Activated CD4-positive, alpha-beta T cell treated with anti-CD3 and anti-CD28 coated beads for 4 hours (primary cell): Measurements from ENCODE around the gene NOVA2.

ENCODE experiments used
- DNase-seq, 2 donors: peaks; one replicate each; pipeline ENCODE4 v3.0.0-alpha.2; 2020

The NOVA2 gene, protein sequence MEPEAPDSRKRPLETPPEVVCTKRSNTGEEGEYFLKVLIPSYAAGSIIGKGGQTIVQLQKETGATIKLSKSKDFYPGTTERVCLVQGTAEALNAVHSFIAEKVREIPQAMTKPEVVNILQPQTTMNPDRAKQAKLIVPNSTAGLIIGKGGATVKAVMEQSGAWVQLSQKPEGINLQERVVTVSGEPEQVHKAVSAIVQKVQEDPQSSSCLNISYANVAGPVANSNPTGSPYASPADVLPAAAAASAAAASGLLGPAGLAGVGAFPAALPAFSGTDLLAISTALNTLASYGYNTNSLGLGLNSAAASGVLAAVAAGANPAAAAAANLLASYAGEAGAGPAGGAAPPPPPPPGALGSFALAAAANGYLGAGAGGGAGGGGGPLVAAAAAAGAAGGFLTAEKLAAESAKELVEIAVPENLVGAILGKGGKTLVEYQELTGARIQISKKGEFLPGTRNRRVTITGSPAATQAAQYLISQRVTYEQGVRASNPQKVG

DNA sequence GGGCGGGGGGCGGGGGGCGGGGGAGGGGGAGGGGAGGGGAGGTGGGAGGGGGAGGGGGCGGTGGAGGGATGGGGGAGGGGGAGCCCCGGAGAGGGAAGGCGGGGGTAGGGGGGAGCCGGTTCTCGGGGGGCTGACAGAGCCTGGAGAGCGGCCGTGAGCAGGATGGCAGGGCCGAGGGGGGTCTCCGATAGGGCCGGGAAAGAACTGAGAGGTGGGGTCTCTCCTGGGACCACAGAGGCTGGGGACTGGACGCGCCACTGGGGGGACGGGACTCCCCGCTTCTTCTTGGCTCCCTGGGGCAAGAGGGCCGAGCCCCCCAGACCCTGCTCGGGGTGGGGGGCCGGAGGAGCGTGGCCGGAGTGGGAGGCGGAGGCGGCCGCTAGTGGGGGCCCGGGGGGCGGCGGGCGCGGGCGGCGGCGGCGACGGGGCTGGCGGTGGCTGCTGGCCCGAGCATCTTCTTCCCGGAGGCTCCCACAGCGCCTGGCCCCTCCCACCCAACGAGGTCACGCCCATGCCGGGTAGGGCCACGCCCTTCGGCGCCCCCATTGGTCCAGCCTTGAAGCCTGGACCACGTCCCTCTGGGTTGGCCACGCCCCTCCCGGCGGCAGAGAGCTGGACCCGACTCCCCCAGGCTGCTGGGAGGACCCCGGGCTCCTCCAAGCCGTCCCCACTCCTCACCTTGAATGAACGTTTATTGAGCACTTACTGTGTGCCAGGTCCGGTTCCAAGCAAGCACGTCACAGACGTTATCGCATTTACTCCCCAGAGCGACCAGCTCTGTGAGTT lies at the start of gene NOVA2:
TSS of gene NOVA2 (minus strand) at position 313 of the 786 bp plus-strand sequence. CDS start 514 bp downstream, outside the sequence.
- DNase-seq, result no peak

DNA sequence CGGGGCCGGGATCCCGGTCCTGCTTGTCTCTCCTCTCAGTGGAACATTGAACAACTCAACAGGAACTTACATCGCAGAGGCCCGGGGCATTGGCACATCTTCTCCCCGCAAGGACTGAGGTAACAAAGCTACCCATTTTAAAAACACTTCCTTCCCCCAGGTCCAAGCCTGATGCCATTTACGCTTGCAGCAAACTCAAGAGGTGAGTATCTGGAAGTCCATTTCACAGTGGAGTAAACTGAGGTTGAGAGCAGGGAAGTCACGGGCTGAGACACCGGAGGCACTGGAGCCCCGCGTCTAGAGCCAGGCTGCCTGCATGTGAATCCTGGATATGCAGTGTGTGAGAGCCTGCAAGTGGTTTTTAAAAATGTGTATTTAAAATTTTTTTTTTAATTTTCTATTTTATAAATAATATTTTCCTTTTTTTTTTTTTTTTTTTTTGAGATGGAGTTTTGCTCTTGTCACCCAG lies 49.7 kb upstream of the NOVA2 start:
- DNase-seq, result no peak

DNA sequence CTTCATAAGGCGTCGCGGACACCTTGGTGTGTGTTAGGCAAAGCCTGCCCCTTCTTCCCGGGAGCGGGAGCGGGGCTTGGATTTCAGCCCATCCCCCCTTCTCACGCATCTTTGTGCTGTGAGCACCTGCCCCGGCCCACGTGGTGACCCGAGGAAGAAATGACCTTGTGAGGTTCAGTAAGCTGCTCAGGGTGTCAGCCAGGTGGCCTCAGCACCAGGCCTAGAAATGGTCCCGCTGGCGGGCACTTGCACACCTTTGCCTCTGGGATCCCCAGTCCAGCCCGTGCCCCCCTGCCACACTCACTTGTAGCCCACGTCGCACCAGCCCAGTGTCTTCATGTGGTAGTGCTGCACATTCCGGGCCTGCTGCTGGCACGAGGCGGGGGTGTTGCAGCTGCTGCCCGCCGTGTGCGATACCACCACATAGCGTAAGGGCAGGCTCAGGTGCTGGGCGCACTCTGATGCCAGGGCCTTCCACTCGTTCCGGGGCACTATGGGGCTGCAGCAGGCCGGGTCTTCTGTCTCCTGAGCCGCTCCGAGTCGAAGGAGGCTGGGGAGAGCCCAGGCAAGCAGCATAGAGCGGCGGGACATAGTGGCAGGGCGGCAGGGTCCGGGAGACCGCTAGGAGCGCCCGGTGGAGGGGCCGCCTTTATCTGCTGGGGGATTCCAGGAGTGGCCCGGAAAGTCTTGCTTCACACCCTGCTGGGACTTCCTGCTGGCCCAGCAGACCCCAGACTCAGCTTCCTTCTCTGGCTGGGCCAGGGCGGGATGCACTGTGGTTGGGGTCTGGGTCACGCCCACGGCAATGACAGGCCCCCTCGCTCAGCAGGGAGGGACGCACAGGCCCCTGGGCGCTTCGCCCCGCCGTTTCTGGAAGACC lies 49.0 kb upstream of the NOVA2 start, which contains the start of gene PGLYRP1:
TSS of gene PGLYRP1 (minus strand) at position 623 of the 880 bp plus-strand sequence. CDS start at position 591, 32 bp downstream.
- DNase-seq, result no peak

DNA sequence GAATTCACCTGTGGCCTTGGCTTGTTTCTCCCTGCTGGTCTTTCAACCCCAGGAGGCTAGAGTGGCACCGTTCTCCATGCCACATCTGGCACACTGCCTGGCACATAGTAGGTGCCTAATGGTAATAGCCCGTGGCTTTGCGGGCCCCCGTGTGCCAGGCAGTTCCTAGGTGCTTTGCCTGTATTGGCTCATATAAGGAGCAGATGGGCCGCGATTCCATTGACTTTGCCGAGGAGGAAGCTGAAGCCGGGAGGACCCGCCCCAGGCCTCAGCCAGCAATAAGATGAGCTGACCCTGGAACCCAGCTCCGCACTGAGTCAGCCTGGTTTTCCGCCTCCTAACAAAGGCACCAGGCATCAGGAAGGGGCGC lies 48.4 kb upstream of the NOVA2 start:
- DNase-seq, result no peak

DNA sequence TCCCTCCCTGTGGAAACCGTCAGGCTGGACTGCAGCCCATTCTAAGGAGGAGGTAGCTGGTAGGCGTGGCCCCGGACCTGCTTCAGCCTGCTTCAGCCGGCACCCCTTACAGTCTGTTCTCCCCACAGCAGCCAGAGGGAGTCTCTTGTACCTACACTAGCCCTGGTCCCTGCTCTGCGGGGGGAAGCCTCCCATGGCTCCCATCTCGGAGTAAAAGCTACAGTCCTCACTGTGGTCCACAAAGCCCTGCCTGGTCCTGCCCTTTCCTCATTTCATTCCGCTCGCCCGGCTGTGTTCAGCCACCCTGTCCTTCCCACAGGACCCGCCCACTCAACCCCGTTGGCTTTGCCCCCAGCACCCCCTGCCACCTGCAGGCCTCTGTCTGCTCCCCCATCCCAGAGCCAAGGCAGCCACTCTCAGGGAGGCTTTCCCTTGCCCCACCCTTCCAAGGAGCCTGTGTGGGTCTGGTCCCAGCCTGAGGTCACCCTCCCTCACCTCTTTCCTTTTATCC lies 47.9 kb upstream of the NOVA2 start:
- no peak for DNase-seq

DNA sequence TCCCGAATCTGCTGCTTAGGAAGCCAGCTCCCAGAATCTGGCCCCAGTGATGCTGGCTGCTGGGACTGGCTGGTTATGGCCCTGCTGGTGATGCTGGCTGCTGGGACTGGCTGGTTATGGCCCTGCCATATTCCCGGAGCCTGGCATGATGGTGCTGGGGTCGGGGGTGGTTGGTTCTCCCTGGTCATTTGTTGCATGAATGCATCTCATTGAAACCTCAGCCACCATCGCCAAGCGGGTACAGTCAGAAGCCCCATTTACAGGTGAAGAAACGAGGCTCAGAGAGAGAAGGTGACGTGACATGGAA lies 47.1 kb upstream of the NOVA2 start:
- no peak for DNase-seq

DNA sequence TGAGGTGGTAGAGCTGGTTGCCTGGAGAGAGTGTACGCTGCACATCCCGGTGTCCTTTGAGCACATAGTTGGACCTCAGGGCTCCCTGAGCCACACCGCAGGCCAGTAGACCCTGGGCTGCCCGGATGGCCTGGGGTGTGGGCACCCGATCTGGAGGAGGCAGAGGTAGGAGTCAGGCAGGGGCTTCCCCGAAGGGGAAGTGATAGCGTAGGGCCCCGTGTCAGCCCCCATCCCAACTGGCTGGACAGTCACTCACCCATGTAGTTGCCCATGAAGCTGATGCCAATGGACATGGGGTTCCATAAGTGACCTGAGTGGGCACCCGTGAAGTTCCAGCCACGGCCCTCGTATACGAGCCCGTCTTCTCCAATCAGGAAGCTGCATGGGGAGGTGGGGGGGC lies 45.6 kb upstream of the NOVA2 start:
- DNase-seq, result no peak

DNA sequence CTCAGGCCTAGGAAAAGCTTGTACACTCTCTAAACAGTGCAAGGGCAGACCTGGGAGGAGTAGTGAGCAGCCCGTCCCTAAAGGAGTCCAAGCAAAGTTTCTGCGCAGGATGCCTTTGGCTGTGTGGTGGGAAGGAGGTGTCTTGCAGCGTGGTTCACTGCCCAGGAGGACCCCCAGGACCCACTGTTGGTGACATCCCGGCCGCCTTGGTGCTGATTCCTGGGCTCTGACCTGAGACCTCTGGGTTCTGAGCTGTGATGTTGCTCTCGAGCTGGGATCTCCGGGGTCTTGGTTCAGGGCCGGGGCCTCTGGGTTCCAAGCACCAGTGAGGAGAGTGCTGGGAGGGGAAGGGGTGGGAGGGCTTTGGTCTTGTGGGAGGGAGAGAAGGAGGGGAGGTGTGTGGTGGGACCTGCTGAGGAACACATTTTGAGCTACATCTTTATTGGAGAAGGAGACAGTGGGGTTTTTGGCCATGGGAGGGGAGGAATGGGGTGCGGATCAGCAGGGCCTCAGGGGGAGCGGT lies 45.1 kb upstream of the NOVA2 start:
- no peak for DNase-seq

DNA sequence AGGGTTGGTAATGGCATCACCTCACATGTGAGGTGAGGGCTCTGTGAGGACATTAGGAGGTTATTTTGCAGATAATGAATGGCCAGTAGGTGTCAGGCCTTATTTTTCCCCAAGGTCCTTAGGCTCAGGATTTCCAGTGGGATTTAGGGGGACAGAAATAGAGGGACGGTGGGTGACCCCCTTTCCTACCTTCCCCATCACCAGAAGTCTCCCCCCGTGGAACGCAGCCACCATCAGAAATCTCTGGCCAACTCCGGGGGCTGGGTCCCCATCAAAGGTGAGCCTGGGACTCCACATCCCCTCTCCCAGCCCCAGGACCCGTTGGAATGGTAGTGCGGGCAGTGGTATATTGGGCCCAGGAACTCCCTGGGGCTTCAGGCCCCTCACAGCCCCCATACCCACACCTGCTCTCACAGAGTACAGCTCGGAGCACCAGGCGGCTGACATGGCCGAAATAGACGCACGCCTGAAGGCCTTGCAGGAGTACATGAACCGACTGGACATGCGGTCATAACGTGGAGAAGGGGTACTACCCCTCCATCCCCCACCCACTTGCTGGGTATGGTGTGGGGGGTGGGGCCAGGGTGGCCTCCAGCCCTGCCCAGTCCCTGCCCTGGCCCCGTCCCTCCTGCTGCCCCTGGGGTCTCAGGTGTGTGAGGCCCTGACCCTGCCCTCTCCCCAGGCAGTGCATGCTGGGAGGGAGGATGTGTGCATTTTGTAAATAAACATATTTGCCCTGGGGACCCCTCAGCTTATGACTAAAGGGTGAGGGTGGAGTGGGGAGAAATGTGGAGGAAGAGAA lies 44.4 kb upstream of the NOVA2 start:
- no peak for DNase-seq

DNA sequence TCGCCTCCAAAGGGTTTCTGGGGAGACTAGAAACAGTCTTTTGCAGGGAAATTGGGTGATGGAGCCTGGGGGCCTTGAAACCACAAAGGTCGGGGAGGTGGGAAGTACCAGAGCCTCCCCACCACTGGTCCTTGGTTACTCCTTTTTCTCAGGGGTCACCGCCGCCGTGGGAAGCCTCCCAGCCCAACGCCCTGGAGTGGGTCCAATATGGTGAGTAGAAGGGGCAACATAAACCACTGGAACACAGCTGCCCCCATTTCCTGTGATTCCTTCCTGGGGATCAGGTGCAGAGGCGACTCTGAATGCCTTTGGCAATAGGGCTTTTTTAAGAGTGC lies 43.4 kb upstream of the NOVA2 start:
- no peak for DNase-seq

DNA sequence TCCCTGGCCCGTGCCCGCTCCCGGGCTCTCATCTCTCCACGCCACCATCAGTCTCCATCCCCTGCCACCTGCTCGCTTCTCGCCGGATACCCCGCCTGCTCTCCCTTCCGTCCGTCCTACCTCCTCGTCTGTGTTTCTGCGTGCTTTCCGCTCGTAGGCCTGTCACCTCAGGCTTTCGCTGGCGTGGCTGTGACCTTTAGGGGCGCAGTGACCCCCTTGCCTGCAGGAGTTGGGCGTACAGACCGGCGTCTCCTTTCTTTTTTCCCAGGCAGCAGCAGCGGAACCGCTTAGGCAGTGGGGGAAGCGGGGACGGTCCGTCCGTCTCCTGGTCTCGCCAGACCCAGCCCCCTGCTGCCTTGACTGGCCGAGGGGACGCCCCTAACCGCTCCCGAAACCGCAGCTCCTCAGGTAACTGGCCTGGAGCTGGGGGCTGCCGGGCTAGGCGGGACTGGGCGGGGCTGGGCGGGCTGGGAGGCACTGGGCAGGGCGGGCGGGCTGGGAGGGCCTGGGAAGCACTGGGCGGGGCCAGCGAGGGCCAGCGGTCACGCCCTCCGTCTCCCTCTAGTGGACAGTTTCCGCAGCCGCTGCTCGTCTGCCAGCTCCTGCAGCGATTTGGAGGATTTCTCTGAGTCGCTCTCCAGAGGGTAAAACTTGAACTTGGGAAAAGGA lies 42.9 kb upstream of the NOVA2 start:
- DNase-seq, result peak; percentile 78 to 83

DNA sequence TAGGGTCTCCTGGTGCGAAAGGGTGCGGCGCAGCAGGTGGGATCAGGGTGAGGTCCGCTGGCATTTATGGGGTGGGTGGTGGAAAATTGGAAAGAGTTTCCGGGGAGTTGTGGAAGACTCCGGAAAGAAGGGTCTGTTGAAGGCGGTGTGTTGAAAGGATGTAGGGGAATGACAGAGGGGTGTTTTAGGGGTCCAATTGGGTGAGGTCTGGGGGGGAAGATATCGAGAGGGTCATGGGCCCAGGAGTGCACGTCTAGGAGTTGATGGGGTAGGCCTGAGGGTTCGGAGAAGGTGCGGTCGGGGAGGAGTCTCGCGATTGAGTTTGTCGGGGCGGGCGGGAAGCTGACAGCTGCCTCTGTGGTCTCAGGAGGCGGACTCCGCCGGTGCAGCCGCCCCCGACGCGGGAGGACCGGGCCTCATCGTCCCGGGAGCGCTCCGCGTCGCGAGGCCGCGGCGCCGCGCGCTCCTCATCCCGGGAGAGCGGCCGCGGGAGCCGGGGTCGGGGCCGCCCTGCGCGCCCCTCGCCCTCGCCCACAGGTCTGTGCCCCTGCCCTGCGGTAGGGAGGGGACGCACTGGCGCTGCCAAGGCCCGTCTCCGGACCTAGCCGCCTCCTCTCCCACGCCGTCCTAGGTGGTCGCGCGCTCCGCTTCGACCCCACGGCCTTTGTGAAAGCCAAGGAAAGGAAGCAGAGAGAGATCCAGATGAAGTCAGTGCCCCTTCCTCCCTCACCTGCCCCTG lies 42.2 kb upstream of the NOVA2 start:
- DNase-seq, result peak; percentile 27 to 36

DNA sequence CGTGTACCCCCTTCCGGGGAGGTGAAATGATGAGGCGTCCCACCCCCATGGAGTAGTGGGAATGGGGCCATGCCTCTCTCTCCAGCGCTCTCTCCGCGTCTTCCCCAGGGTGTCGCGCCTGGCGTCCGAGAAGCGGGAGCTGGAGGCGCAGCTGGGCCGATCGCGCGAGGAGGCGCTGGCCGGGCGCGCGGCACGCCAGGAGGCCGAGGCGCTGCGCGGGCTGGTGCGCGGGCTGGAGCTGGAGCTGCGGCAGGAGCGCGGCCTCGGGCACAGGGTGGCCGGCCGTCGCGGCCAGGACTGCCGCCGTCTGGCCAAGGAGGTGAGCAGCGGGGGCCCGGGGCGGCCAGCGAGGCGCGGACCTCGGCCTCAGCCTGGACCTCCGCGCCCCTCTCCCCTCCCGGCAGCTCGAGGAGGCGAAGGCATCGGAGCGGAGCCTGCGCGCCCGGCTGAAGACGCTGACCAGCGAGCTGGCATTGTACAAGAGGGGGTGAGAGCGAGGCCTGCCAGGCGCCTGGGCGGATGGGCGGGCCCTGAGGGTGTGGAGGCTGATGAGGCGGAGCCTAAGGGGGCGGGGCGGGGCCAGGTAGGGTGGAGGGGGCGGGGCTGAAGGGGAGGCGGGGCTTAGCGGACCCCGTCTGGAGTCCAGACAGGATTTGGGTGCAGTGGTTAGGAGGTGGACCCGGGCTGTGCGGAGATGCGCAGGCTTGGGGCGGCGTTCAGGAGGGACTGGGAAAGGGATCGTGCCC lies 41.4 kb upstream of the NOVA2 start:
- DNase-seq, result peak; percentile 63 to 73

DNA sequence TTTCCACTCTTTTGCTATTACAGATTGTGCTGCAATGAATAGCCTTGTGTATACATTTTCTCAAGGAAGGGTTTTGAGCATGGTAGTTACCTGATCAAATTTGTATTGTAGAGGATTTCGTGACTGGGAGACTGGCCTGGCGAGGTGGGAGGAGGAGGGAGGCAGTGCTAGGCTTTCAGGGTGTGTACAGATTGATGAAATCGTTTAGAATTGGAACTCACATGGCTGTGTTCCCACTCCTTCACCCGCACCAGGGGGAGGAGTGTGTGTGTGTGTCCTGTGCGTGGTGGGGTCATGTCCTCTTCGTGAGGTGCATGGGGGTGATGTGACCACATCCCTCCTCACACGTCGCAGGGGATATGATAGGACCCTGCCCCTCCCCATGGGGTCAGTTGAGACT lies 40.9 kb upstream of the NOVA2 start:
- no peak for DNase-seq

DNA sequence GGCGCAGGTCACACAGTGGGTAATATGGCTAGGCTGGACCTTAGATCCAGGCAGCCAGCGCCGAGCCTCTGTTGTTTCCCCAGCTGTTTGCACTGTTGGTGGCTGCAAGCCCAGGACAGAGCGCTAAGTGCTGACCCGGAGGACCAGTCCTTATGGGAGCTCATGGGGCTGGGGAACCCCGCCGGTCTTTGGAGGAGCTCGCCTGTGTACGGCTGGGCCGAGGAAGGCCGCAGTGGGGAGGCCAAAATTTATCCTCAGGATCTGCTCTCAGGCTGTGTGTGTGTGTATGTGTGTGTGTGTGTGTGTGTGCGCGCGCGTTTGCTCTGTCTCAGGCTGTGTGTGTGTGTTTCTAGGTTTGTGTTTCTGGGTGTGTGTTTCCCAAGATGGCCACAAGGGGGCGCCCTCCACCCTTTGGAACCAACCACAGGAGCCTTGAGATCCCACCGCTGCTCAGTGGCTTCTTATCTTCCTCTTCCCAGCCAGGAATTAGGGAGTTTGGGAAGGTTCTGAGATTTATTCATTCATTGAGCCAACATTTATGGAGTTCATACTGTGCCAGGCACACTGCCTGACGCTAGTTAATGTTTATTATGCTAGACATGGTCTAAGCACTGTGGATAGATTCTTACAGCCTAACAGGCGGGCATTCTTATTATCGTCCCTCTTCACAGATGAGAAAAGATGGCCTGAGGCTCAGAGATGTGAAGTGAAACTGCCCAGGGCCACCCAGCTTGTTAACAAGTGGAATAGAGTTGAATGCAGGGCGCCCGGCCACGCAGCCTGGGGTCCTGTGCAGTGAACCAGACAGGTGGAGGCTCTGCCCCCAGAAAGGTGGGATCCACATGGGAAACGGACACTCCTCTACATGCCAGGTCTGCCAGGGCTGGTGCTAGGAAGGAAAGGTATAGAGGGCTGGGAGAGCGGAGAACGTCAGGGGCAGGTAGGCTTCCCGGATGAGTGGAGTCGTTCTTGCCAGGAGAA lies 36.2 kb upstream of the NOVA2 start:
- DNase-seq, result peak; percentile 54 to 69

DNA sequence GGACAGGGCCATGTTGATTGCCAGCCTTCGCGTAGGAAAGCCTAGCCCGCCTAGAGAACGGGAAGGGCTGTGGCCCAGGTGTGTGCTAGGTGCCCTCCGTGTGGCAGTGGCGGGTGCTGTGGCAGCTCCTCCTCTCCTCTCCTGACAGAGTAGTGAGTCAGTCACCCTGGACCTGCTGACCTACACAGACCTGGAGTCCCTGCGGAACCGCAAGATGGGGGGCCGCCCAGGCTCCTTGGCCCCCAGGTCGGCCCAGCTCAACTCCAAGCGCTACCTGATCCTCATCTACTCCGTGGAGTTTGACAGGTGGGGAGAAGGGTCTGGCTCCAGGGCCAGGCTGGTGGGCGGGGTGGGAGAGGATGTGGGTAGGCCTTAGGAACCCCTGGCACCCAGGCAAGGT lies 32.7 kb upstream of the NOVA2 start:
- no peak for DNase-seq

DNA sequence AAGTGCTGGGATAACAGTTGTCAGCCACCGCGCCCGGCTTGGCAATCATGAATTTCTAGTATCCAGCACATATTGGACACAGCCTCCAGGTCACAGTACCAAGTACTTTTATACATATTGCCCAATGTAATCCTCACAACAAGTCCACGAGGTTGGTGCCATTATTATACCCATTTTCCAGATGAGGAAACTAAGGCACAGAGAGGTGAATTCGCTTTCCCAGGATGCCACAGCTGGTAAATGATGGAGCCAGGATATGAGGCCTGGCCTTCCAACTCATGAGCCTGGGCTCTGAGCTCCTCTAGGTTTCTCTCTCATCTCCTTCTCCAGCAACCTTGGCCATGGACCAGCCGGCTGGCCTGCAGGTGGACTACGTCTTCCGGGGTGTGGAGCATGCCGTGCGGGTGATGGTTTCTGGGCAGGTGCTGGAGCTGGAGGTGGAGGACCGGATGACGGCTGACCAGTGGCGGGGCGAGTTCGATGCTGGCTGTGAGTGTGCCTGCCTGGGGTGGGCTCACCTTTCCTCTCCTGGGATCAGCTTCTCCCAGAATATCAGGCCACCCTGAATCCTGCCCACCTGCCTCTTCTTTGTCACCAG lies 29.1 kb upstream of the NOVA2 start:
- DNase-seq, result no peak
